ENCODE measurements around the gene SPHKAP.

DNA sequence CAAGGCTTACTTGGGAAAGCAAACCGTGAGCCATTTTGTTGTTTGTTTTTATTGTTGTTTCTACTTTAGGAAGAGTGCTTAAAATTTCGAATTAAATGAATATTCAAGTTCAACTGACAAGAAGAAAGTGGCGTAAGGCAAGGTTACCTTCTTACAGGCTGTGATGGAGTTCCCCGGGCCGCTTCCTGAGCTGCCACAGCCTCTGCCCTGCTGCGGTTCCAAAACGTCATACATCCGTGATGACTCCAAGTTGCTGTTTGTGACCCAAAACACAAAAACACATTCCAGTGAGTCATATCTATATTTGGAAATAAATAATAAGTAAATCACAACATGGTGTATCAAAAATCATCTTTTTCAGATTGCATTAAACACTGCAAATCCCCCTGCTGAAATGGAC, 49.7 kb downstream of the SPHKAP start:
- TF ChIP-seq POLR2A (IDR thresholded peaks at IDR 0.05) (no peak), CTCF (IDR thresholded peaks at IDR 0.05) (no peak)
